Endothelial cell of umbilical vein (primary cell): ENCODE results near the gene ARL5C. TPM values are rescaled to one million over a fixed set of nuclear protein-coding genes. Genes with fewer than 3 reads are reported as not detected.

Experiments used
- BruUV-seq: library from RNA; stranded (reverse); fragments of 400-500 nt; replicated peaks from 2 replicates; lab custom pipeline; 2021; lab: Mats Ljungman, UMichigan
- CTCF ChIA-PET: fragments of 300-600, 350-600 bp; sonication (Branson Sonifier 250); formaldehyde crosslinking; loops from one replicate; lab custom pipeline; 2021; ENCODE audit warnings: antibody characterized with exemption, inconsistent platforms; lab: Charles Lee
- POLR2A ChIA-PET: fragments of 300-600, 350-600 bp; sonication (Branson Sonifier 250); formaldehyde crosslinking; loops from one replicate; lab custom pipeline; 2021; ENCODE audit warnings: antibody characterized with exemption, inconsistent platforms; lab: Charles Lee
- DNase-seq: peaks from one replicate; pipeline ENCODE4 v3.0.0-alpha.2; 2011; ENCODE audit warnings: low read depth, low spot score
- FAIRE-seq: peaks from 2 replicates; lab custom pipeline; 2011; peaks lifted over from hg19 to GRCh38; lab: Jason Lieb, UNC
- H2AFZ ChIP-seq: 2 replicates; pipeline ENCODE4 v1.6.0; 2012; ENCODE audit warnings: low read depth, low read length, control low read depth, inconsistent platforms
- H3K27ac ChIP-seq: 2 replicates; pipeline ENCODE4 v1.5.1; 2011; ENCODE audit warnings: low read depth, mild to moderate bottlenecking, control low read depth, low read length, moderate library complexity; ENCODE audit not compliant: insufficient read depth
- H3K27me3 ChIP-seq, 2 experiments: 2 replicates each; pipeline versions ENCODE4 v1.6.0 to v1.6.1; 2011; ENCODE audit warnings: low read length in 2 of 2, mixed read lengths in 1 of 2; ENCODE audit not compliant: control insufficient read depth in 2 of 2, insufficient read depth in 2 of 2
- H3K36me3 ChIP-seq, 2 experiments: 2 replicates in 1 of 2; 3 replicates in 1 of 2; pipeline ENCODE4 v1.5.1; 2011; ENCODE audit warnings: low read length in 2 of 2, mild to moderate bottlenecking in 1 of 2, moderate library complexity in 1 of 2; ENCODE audit not compliant: control insufficient read depth in 2 of 2, insufficient read depth in 2 of 2; ENCODE audit errors: extremely low read depth in 1 of 2
- H3K4me1 ChIP-seq: 3 replicates; pipeline ENCODE4 v1.5.1; 2011; ENCODE audit warnings: mild to moderate bottlenecking, low read length; ENCODE audit not compliant: control insufficient read depth, insufficient read depth; ENCODE audit errors: extremely low read depth
- H3K4me2 ChIP-seq: 2 replicates; pipeline ENCODE4 v1.6.1; 2011; ENCODE audit warnings: low read length, control low read depth, mixed read lengths; ENCODE audit not compliant: insufficient read depth
- H3K4me3 ChIP-seq, 3 experiments: fragments of 200-600 bp in 1 of 3; sonication (generic), shearing (Covaris generic) in 1 of 3; replicated peaks in 1 of 3; 2 replicates each; pipeline ENCODE4 v1.5.1; 2011 to 2016; ENCODE audit warnings: control low read depth in 3 of 3, low read length in 3 of 3, mild to moderate bottlenecking in 2 of 3, inconsistent platforms in 1 of 3, low read depth in 1 of 3, moderate library complexity in 1 of 3; ENCODE audit not compliant: insufficient read depth in 1 of 3
- H3K79me2 ChIP-seq: 2 replicates; pipeline ENCODE4 v1.6.0; 2012; ENCODE audit warnings: low read length, inconsistent platforms; ENCODE audit not compliant: control insufficient read depth, insufficient read depth
- H3K9ac ChIP-seq: replicated peaks from 2 replicates; pipeline ENCODE3; 2011; ENCODE audit warnings: low read length, control low read depth; ENCODE audit not compliant: insufficient read depth; ENCODE audit errors: extremely low read depth
- H3K9me1 ChIP-seq: replicated peaks from 3 replicates; pipeline ENCODE4 v1.6.0; 2011; ENCODE audit warnings: mild to moderate bottlenecking, low read length; ENCODE audit not compliant: control insufficient read depth, insufficient read depth; ENCODE audit errors: extremely low read depth
- H3K9me3 ChIP-seq: replicated peaks from 2 replicates; pipeline ENCODE4 v1.5.1; 2012; ENCODE audit warnings: low read length, inconsistent platforms; ENCODE audit not compliant: control insufficient read depth, insufficient read depth
- H4K20me1 ChIP-seq: replicated peaks from 2 replicates; pipeline ENCODE3; 2011; ENCODE audit warnings: mild to moderate bottlenecking, low read length; ENCODE audit not compliant: control insufficient read depth, insufficient read depth; ENCODE audit errors: extremely low read depth
- EZH2 ChIP-seq: IDR thresholded peaks from 2 replicates; pipeline ENCODE4 v1.6.1; 2012; ENCODE audit warnings: borderline replicate concordance, low read depth, mild to moderate bottlenecking, moderate library complexity, low read length, inconsistent platforms; ENCODE audit not compliant: severe bottlenecking
- FOS ChIP-seq: IDR thresholded peaks from 2 replicates; pipeline ENCODE4 v1.6.1; 2011; ENCODE audit warnings: mild to moderate bottlenecking, low read length, moderate library complexity, borderline replicate concordance; ENCODE audit not compliant: insufficient read depth
- GATA2 ChIP-seq: IDR thresholded peaks from 2 replicates; pipeline ENCODE4 v1.7.0; 2011; ENCODE audit warnings: low read depth, mild to moderate bottlenecking, moderate library complexity, mixed read lengths, low read length; ENCODE audit not compliant: insufficient read length, insufficient read depth
- JUN ChIP-seq: IDR thresholded peaks from 2 replicates; pipeline ENCODE4 v1.6.1; 2011; ENCODE audit warnings: borderline replicate concordance, low read depth; ENCODE audit not compliant: insufficient read length, insufficient read depth
- MYC ChIP-seq: IDR thresholded peaks from one replicate; pipeline ENCODE4 v1.6.1; 2011; ENCODE audit warnings: mild to moderate bottlenecking, low read depth, low read length
- POLR2A ChIP-seq: IDR thresholded peaks from 2 replicates; pipeline ENCODE4 v1.6.1; 2012; ENCODE audit warnings: low read depth, mild to moderate bottlenecking, control low read depth, low read length
- POLR2AphosphoS5 ChIP-seq: IDR thresholded peaks from 2 replicates; pipeline ENCODE4 v1.6.1; 2012; ENCODE audit warnings: low read depth, mild to moderate bottlenecking, control low read depth, low read length, moderate library complexity; ENCODE audit not compliant: insufficient read depth
- dilution Hi-C: fragments of 300-500 bp; cut with MboI; formaldehyde crosslinking; loops from one replicate; pipeline ENCODE4 v1.15.0; 2019; ENCODE audit warnings: low sequenced_read_pairs; ENCODE audit not compliant: extremely low pct_ligation_motif_present
- intact Hi-C: fragments of 100-400 bp; cut with micrococcal nuclease; formaldehyde crosslinking; loops from one replicate; pipeline ENCODE4 v1.10.0; 2022
- polyA plus RNA-seq, 4 experiments: library from polyadenylated mRNA; depleted of rRNA in 3 of 4; stranded (reverse) in 3 of 4; unstranded in 1 of 4; fragments of >200 nt; gene quantifications; 2 replicates each; pipeline versions ENCODE4 v1.2.1 to v1.2.3, GENCODE V29; 2011 to 2012; ENCODE audit warnings: missing spikeins in 1 of 4
- total RNA-seq: library from RNA; stranded (reverse); gene quantifications from 2 replicates; pipeline ENCODE4 v1.2.3, GENCODE V29; 2021
- TF ChIP-seq, protein P1 (sequence below), 2 donors: IDR thresholded peaks; 1 replicate in 1 of 2; 2 replicates in 1 of 2; pipeline ENCODE4 v1.5.1; 2011; ENCODE audit warnings: low read length in 2 of 2, mild to moderate bottlenecking in 2 of 2, moderate library complexity in 2 of 2, control low read depth in 1 of 2, inconsistent platforms in 1 of 2, low read depth in 1 of 2; ENCODE audit not compliant: insufficient read depth in 1 of 2; ENCODE audit errors: extremely low read depth in 1 of 2
- TF ChIP-seq, protein P2 (sequence below): IDR thresholded peaks from 2 replicates; pipeline ENCODE4 v1.6.1; 2011; ENCODE audit not compliant: insufficient read depth, insufficient read length

ARL5C gene
- total and polyA plus RNA-seq, 2 donors (not counting 3 experiments of a cell fraction or from before 2014, with no cell fraction given) = not detected

DNA sequence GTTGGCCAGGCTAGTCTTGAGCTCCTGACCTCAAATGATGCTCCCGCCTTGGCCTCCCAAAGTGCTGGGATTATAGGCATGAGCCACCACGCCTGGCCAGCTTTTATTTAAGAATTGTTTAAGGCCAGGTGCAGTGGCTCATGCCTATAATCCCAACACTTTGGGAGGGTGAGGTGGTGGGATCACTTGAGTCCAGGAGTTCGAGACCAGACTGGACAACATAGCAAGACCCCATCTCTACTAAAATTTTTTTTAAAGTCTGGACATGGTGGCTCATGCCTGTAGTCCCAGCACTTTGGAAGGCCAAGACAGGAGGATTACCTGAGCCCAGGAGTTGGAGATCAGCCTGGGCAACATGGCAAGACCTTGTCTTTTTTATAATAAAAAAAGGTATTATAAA lies 19.7 kb downstream of the ARL5C start:
- dilution Hi-C loops = no loop called here

More for the DNA sequence above, 19.7 kb downstream of the ARL5C start:
- no peak for FAIRE-seq
- Histone ChIP-seq H3K27me3 (peaks cover 13 to 26% of the 10 kb centered on the region in 2 experiments), H3K36me3 (no peaks in the 10 kb centered on the region), H3K79me2 (no peaks in the 10 kb centered on the region), H3K27ac (no peak overlapping the region), H3K4me1 (no peaks in the 10 kb centered on the region), H3K9me3 (no peaks in the 10 kb centered on the region), H2AFZ (no peak overlapping the region), H3K9me1 (no peaks in the 10 kb centered on the region), H3K9ac (no peak overlapping the region), H3K4me2 (no peak overlapping the region), H4K20me1 (no peaks in the 10 kb centered on the region), H3K4me3 (no peak overlapping the region)
- ChIA-PET CTCF (interaction anchor here (0.7 to 14.1 kb wide), 3 partner anchors 28 to 479 kb away, joined by 4 to 550 read pairs (median 4); no protein-coding TSS in a partner anchor), POLR2A (no interaction called here)
- BruUV-seq = no TSS peak
- no peak for TF ChIP-seq POLR2A
- TF ChIP-seq, protein P1, sequence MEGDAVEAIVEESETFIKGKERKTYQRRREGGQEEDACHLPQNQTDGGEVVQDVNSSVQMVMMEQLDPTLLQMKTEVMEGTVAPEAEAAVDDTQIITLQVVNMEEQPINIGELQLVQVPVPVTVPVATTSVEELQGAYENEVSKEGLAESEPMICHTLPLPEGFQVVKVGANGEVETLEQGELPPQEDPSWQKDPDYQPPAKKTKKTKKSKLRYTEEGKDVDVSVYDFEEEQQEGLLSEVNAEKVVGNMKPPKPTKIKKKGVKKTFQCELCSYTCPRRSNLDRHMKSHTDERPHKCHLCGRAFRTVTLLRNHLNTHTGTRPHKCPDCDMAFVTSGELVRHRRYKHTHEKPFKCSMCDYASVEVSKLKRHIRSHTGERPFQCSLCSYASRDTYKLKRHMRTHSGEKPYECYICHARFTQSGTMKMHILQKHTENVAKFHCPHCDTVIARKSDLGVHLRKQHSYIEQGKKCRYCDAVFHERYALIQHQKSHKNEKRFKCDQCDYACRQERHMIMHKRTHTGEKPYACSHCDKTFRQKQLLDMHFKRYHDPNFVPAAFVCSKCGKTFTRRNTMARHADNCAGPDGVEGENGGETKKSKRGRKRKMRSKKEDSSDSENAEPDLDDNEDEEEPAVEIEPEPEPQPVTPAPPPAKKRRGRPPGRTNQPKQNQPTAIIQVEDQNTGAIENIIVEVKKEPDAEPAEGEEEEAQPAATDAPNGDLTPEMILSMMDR (IDR thresholded peaks at IDR 0.05; ENCODE audit: extremely low read depth in 1 of 2, insufficient read depth in 1 of 2, low read depth in 1 of 2, low read length in 2 of 2) = no peak
- no peak for TF ChIP-seq EZH2
- TF ChIP-seq POLR2AphosphoS5 = no peak
- TF ChIP-seq MYC = no peak
- TF ChIP-seq, protein P2, sequence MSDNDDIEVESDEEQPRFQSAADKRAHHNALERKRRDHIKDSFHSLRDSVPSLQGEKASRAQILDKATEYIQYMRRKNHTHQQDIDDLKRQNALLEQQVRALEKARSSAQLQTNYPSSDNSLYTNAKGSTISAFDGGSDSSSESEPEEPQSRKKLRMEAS = no peak
- no peak for TF ChIP-seq GATA2
- TF ChIP-seq JUN = no peak
- TF ChIP-seq FOS = no peak
- no peak for DNase-seq
- intact Hi-C loops = no loop called here
